Measurements from ENCODE around the gene IGSF21. TPM values are rescaled to one million over a fixed set of nuclear protein-coding genes. Genes with fewer than 3 reads are reported as not detected.

The IGSF21 gene
- total RNA-seq, 2 experiments from 2014 or later: not detected

- H3K9me3 Mint-ChIP-seq: no peaks in the 10 kb centered on the region
- no peak overlapping the region for H3K27ac Mint-ChIP-seq
- no peaks in the 10 kb centered on the region for H3K4me1 Mint-ChIP-seq (ENCODE audit: low read depth)
- ChIA-PET POLR2A (no interaction called here), CTCF (interaction anchor here (1.7 kb wide), 1 partner anchor 30 kb away, joined by 5 read pairs; no protein-coding TSS in a partner anchor)
- intact Hi-C loops (cut with micrococcal nuclease): no loop called here
- no peak for ATAC-seq
- H3K36me3 Mint-ChIP-seq (ENCODE audit: low read depth): no peaks in the 10 kb centered on the region
- TF ChIP-seq CTCF (IDR thresholded peaks at IDR 0.05): no peak
- DNase-seq: no peak
- H3K4me3 Mint-ChIP-seq: no peak overlapping the region
- peaks cover 6% of the 10 kb centered on the region for H3K27me3 Mint-ChIP-seq
These were observed 22.8 kb downstream of the IGSF21 start for GRCh38 chr1:18130356-18130755.

- ChIA-PET CTCF (interaction anchor here (1.7 kb wide), 1 partner anchor 32 kb away, joined by 5 read pairs; no protein-coding TSS in a partner anchor), POLR2A (no interaction called here)
- TF ChIP-seq CTCF (IDR thresholded peaks at IDR 0.05): no peak
- H3K9me3 Mint-ChIP-seq: no peaks in the 10 kb centered on the region
- H3K36me3 Mint-ChIP-seq (ENCODE audit: low read depth): no peaks in the 10 kb centered on the region
- ATAC-seq (no peak), DNase-seq (no peak)
- no peak overlapping the region for H3K4me3 Mint-ChIP-seq
- intact Hi-C loops (cut with micrococcal nuclease): no loop called here
- peaks cover 8% of the 10 kb centered on the region for H3K27me3 Mint-ChIP-seq
- H3K4me1 Mint-ChIP-seq (ENCODE audit: low read depth): no peaks in the 10 kb centered on the region
- no peak overlapping the region for H3K27ac Mint-ChIP-seq
These were observed 24.6 kb downstream of the IGSF21 start for GRCh38 chr1:18132022-18132710.

GRCh38 chr1:18132711-18133541 lies 25.3 kb downstream of the IGSF21 start:
- Mint-ChIP-seq H3K27me3 (peaks cover 8% of the 10 kb centered on the region), H3K4me1 (ENCODE audit: low read depth) (no peaks in the 10 kb centered on the region), H3K36me3 (ENCODE audit: low read depth) (no peaks in the 10 kb centered on the region), H3K4me3 (no peak overlapping the region), H3K27ac (no peak overlapping the region), H3K9me3 (no peaks in the 10 kb centered on the region)
- ATAC-seq (no peak), DNase-seq (no peak)
- TF ChIP-seq CTCF (IDR thresholded peaks at IDR 0.05): no peak
- intact Hi-C loops (cut with micrococcal nuclease): no loop called here
- CTCF ChIA-PET: no interaction called here
- POLR2A ChIA-PET: no interaction called here

GRCh38 chr1:18134324-18135046 lies 26.9 kb downstream of the IGSF21 start:
- CTCF ChIA-PET: no interaction called here

More at GRCh38 chr1:18134324-18135046, 26.9 kb downstream of the IGSF21 start:
- no peaks in the 10 kb centered on the region for H3K4me1 Mint-ChIP-seq (ENCODE audit: low read depth)
- no peaks in the 10 kb centered on the region for H3K36me3 Mint-ChIP-seq (ENCODE audit: low read depth)
- POLR2A ChIA-PET: no interaction called here
- DNase-seq: no peak
- intact Hi-C loops (cut with micrococcal nuclease): no loop called here
- no peak overlapping the region for H3K27ac Mint-ChIP-seq
- peaks cover 8% of the 10 kb centered on the region for H3K27me3 Mint-ChIP-seq
- no peaks in the 10 kb centered on the region for H3K9me3 Mint-ChIP-seq
- no peak for TF ChIP-seq CTCF (IDR thresholded peaks at IDR 0.05)
- H3K4me3 Mint-ChIP-seq: no peak overlapping the region
- no peak for ATAC-seq

Measured in activated CD8-positive, alpha-beta T cell treated with anti-CD3 and anti-CD28 coated beads for 36 hours (primary cell).